Neural cell (in vitro differentiated cells): ENCODE results near the gene S100A1. TPM values are rescaled to one million over a fixed set of nuclear protein-coding genes. Genes with fewer than 3 reads are reported as not detected.

Source experiments
- H2AFZ ChIP-seq: fragments of 200-600, 300-800 bp; sonication (generic), shearing (Covaris generic); 2 replicates; pipeline ENCODE4 v1.6.0; 2014; ENCODE audit warnings: low read depth, mild to moderate bottlenecking, antibody characterized with exemption, low read length, moderate library complexity
- H3F3A ChIP-seq: fragments of 200-600 bp; shearing (Covaris generic); 2 replicates; pipeline ENCODE4 v1.6.1; 2016; ENCODE audit warnings: mild to moderate bottlenecking, moderate library complexity, mixed read lengths, antibody characterized with exemption, low read length; ENCODE audit not compliant: insufficient read depth, poor library complexity, severe bottlenecking
- H3K27ac ChIP-seq: fragments of 200-600, 300-800 bp; sonication (generic), shearing (Covaris generic); 2 replicates; pipeline ENCODE4 v1.5.1; 2014; ENCODE audit warnings: mild to moderate bottlenecking, low read length, moderate library complexity
- H3K27me3 ChIP-seq: fragments of 300-800, 200-600 bp; sonication (generic), shearing (Covaris generic); 2 replicates; pipeline ENCODE4 v1.6.0; 2014; ENCODE audit warnings: mild to moderate bottlenecking, low read depth, low read length, moderate library complexity; ENCODE audit not compliant: insufficient read depth
- H3K36me3 ChIP-seq: fragments of 300-800, 200-600 bp; sonication (generic), shearing (Covaris generic); 2 replicates; pipeline ENCODE4 v1.5.1; 2014; ENCODE audit warnings: mild to moderate bottlenecking, antibody characterized with exemption, low read length, moderate library complexity; ENCODE audit not compliant: insufficient read depth
- H3K4me2 ChIP-seq: fragments of 300-800, 200-600 bp; sonication (generic), shearing (Covaris generic); 2 replicates; pipeline ENCODE4 v1.6.0; 2014; ENCODE audit warnings: mild to moderate bottlenecking, low read length
- H3K4me3 ChIP-seq: fragments of 300-800, 200-600 bp; sonication (generic), shearing (Covaris generic); 2 replicates; pipeline ENCODE4 v1.5.1; 2014; ENCODE audit warnings: mild to moderate bottlenecking, low read length, moderate library complexity
- H3K79me2 ChIP-seq: fragments of 200-600 bp; shearing (Covaris generic); replicated peaks from 2 replicates; pipeline ENCODE4 v1.6.0; 2014; ENCODE audit warnings: mild to moderate bottlenecking, low read length, moderate library complexity; ENCODE audit not compliant: insufficient read depth
- H3K9ac ChIP-seq: fragments of 300-800, 200-600 bp; sonication (generic), shearing (Covaris generic); 2 replicates; pipeline ENCODE4 v1.6.1; 2016; ENCODE audit warnings: mild to moderate bottlenecking, low read length, mixed read lengths
- H3K9me2 ChIP-seq: fragments of 200-600 bp; shearing (Covaris generic); 2 replicates; pipeline ENCODE4 v1.6.1; 2016; ENCODE audit warnings: mild to moderate bottlenecking, low read length, mixed read lengths; ENCODE audit not compliant: insufficient read depth
- H3K9me3 ChIP-seq: fragments of 200-600, 300-800 bp; sonication (generic), shearing (Covaris generic); 2 replicates; pipeline ENCODE4 v1.6.1; 2016; ENCODE audit warnings: mild to moderate bottlenecking, mixed run types, low read length, moderate library complexity, mixed read lengths
- H4K20me1 ChIP-seq: fragments of 200-600 bp; shearing (Covaris generic); 2 replicates; pipeline ENCODE4 v1.6.1; 2016; ENCODE audit warnings: mild to moderate bottlenecking, mixed run types; ENCODE audit not compliant: insufficient read depth
- EP300 ChIP-seq: fragments of 450-650 bp; conservative IDR thresholded peaks from 2 replicates; pipeline ENCODE4 v1.6.1; 2014; ENCODE audit warnings: antibody characterized with exemption, mild to moderate bottlenecking, moderate library complexity; ENCODE audit not compliant: poor library complexity, severe bottlenecking
- EZH2 ChIP-seq: fragments of 200-600, 300-800 bp; shearing (Covaris generic), sonication (generic); IDR thresholded peaks from 2 replicates; pipeline ENCODE4 v1.6.1; 2014; ENCODE audit warnings: antibody characterized with exemption, low read length, borderline replicate concordance, mild to moderate bottlenecking; ENCODE audit not compliant: insufficient read depth, poor library complexity, severe bottlenecking
- MXI1 ChIP-seq: fragments of 450-650 bp; conservative IDR thresholded peaks from 2 replicates; pipeline ENCODE4 v1.6.1; 2014; ENCODE audit warnings: antibody characterized with exemption, mild to moderate bottlenecking; ENCODE audit not compliant: poor library complexity, severe bottlenecking
- POLR2AphosphoS5 ChIP-seq: IDR thresholded peaks from 2 replicates; pipeline ENCODE4 v1.6.1; 2012
- RAD21 ChIP-seq: fragments of 450-650 bp; conservative IDR thresholded peaks from 2 replicates; pipeline ENCODE4 v1.6.1; 2014; ENCODE audit warnings: antibody characterized with exemption, mild to moderate bottlenecking, moderate library complexity
- REST ChIP-seq: IDR thresholded peaks from 2 replicates; pipeline ENCODE4 v1.6.1; 2012; ENCODE audit warnings: borderline replicate concordance
- SMC3 ChIP-seq: fragments of 450-650 bp; conservative IDR thresholded peaks from 2 replicates; pipeline ENCODE4 v1.6.1; 2014; ENCODE audit warnings: antibody characterized with exemption, mild to moderate bottlenecking, moderate library complexity; ENCODE audit not compliant: poor library complexity
- TAF1 ChIP-seq: IDR thresholded peaks from 2 replicates; pipeline ENCODE4 v1.6.1; 2012; ENCODE audit warnings: low read depth
- polyA plus RNA-seq: library from polyadenylated mRNA; depleted of rRNA; stranded (reverse); fragments of >200 nt; gene quantifications from 2 replicates; pipeline ENCODE4 v1.2.3, GENCODE V29; 2014
- TF ChIP-seq, protein P1 (sequence below): fragments of 450-650 bp; IDR thresholded peaks from 2 replicates; pipeline ENCODE4 v1.5.1; 2014; ENCODE audit warnings: antibody characterized with exemption, mild to moderate bottlenecking, moderate library complexity; ENCODE audit not compliant: poor library complexity, severe bottlenecking

Gene S100A1
- polyA plus RNA-seq, 1 donor from 2014 or later: not detected

- Histone ChIP-seq H3F3A (no peaks in the 10 kb centered on the region), H3K9me3 (no peaks in the 10 kb centered on the region), H4K20me1 (no peaks in the 10 kb centered on the region), H3K4me3 (no peak overlapping the region), H3K4me2 (no peak overlapping the region), H3K9ac (no peak overlapping the region), H2AFZ (no peak overlapping the region), H3K27ac (no peak overlapping the region), H3K27me3 (no peaks in the 10 kb centered on the region), H3K79me2 (peaks cover 6% of the 10 kb centered on the region), H3K9me2 (no peaks in the 10 kb centered on the region), H3K36me3 (peaks cover 3% of the 10 kb centered on the region)
- TF ChIP-seq, protein P1, sequence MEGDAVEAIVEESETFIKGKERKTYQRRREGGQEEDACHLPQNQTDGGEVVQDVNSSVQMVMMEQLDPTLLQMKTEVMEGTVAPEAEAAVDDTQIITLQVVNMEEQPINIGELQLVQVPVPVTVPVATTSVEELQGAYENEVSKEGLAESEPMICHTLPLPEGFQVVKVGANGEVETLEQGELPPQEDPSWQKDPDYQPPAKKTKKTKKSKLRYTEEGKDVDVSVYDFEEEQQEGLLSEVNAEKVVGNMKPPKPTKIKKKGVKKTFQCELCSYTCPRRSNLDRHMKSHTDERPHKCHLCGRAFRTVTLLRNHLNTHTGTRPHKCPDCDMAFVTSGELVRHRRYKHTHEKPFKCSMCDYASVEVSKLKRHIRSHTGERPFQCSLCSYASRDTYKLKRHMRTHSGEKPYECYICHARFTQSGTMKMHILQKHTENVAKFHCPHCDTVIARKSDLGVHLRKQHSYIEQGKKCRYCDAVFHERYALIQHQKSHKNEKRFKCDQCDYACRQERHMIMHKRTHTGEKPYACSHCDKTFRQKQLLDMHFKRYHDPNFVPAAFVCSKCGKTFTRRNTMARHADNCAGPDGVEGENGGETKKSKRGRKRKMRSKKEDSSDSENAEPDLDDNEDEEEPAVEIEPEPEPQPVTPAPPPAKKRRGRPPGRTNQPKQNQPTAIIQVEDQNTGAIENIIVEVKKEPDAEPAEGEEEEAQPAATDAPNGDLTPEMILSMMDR: no peak
- TF ChIP-seq TAF1 (no peak), POLR2AphosphoS5 (no peak), EZH2 (no peak), RAD21 (no peak), MXI1 (no peak), REST (no peak), EP300 (no peak), SMC3 (no peak)
These were observed 13.9 kb downstream of the S100A1 start for GRCh38 chr1:153642161-153642560.

DNA sequence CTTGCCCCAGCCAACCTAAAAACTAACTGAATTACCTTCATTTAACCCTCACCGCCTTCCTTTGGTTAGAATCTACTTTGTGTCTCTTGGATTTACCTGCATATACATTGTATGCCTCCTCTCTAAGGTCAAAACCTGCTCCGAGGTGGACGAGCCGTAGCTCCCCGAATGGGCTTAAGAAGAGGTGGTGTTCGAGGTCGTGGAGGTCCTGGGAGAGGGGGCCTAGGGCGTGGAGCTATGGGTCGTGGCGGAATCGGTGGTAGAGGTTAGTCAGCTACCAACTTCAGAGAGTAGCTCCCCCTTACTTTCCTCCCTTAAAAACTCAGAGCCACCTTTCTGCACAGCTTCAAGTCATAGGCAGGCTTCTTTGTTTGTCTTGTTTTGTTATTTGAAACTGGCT, 14.9 kb downstream of the S100A1 start:
- Histone ChIP-seq H3K9me3 (no peaks in the 10 kb centered on the region), H3K9me2 (no peaks in the 10 kb centered on the region), H3K27me3 (no peaks in the 10 kb centered on the region), H3K9ac (no peak overlapping the region), H3K4me3 (no peak overlapping the region), H3K27ac (no peak overlapping the region), H2AFZ (no peak overlapping the region), H3K79me2 (peaks cover 6% of the 10 kb centered on the region), H3K4me2 (no peak overlapping the region), H3K36me3 (peaks cover 3% of the 10 kb centered on the region), H4K20me1 (no peaks in the 10 kb centered on the region), H3F3A (no peaks in the 10 kb centered on the region)
- TF ChIP-seq RAD21 (no peak), EZH2 (no peak), REST (no peak), POLR2AphosphoS5 (no peak), TAF1 (no peak), MXI1 (no peak), EP300 (no peak), SMC3 (no peak)
- TF ChIP-seq, protein P1: no peak
